IPS-18a (cell line): ENCODE measurements around the gene HLX.
A peak's percentile ranks its signal among the peaks of the same experiment; 100 is the strongest.

Experiments
- H3K27ac ChIP-seq: one replicate; pipeline ENCODE4 v1.5.1; 2013; ENCODE audit warnings: low read length
- H3K27me3 ChIP-seq: one replicate; pipeline ENCODE4 v1.6.1; 2013; ENCODE audit warnings: mild to moderate bottlenecking, low read length; ENCODE audit not compliant: control insufficient read depth, insufficient read depth
- H3K36me3 ChIP-seq: one replicate; pipeline ENCODE4 v1.6.1; 2013; ENCODE audit warnings: low read depth, low read length; ENCODE audit not compliant: control insufficient read depth
- H3K4me1 ChIP-seq: one replicate; pipeline ENCODE4 v1.6.1; 2013; ENCODE audit warnings: low read depth, low read length; ENCODE audit not compliant: control insufficient read depth
- H3K4me3 ChIP-seq: one replicate; pipeline ENCODE4 v1.5.1; 2013; ENCODE audit warnings: low read length
- H3K9ac ChIP-seq: one replicate; pipeline ENCODE4 v1.6.1; 2013; ENCODE audit warnings: mild to moderate bottlenecking, low read length, moderate library complexity
- H3K9me3 ChIP-seq: one replicate; pipeline ENCODE4 v1.6.1; 2013; ENCODE audit warnings: low read depth, low read length; ENCODE audit not compliant: control insufficient read depth

HLX gene

DNA sequence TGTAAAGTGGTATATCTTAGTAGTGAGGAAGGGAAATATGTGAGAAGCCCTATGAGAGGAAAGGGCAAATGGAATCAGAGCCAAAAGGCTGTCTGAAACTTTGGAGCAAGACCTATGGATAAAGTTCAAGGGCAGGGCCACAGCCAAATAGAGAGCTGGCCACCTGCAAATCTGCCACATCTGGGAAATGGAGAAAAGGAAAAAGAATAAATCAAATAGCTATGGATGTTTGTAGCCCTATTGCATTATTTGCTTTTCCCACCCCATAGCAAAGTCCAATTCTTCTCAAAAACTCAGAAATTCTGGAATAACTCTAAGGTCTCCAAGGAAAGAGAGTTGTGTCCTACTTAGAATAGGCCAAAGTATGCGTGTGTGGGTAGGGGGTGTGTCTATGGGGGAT lies 4.0 kb upstream of the HLX start:
- peaks cover 71% of the 10 kb centered on the region for H3K27me3 ChIP-seq
- no peak overlapping the region for H3K27ac ChIP-seq
- no peaks in the 10 kb centered on the region for H3K9me3 ChIP-seq
- no peaks in the 10 kb centered on the region for H3K36me3 ChIP-seq
- no peak overlapping the region for H3K9ac ChIP-seq
- H3K4me3 ChIP-seq, result no peak overlapping the region
- H3K4me1 ChIP-seq, result peaks cover 18% of the 10 kb centered on the region

DNA sequence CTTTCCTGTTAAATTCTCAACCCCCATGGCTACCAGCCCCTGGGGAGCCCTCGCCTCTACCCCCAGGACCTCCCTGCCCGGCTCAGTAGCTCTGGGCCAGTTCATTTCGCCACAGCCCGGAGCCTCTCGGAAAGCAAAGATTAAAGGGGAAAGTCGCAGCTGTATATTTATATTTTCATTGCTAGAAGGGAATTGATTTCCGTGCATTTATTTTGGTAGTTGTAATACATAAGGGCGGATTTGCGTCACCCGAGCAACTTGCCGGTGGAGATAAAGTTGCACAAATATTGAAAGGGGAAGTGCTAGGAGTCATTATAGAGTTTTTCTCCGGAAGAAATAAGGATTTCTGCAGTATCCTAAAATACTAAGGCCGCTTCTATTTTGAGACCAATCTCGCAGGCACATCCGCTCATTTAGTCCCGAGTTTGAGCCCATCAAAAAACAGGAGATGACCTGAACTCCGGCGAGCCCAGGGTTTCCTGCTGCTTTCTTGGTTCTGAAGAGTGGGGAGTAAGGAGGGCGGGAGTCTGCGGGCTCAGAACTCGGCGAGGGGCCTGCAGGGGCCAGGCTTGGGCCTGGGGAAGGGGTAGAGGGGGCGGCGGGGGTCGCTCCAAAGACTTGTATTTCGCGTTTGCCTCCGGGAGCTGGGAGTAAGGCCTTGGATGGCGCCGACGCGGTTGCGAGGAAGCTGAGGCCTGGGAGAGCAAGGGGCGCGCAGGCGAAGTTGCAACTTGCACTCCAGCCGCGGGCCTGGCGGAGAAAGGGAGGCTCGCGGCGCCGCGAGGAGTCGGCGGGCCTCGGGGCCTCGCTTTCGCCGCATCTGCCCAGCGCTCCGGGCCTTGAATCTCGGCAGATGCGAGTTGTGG lies 2.5 kb upstream of the HLX start:
- Histone ChIP-seq H3K27ac (no peak overlapping the region), H3K4me3 (peak overlapping the region; percentile 83), H3K27me3 (peaks cover 86% of the 10 kb centered on the region), H3K9me3 (no peaks in the 10 kb centered on the region), H3K36me3 (no peaks in the 10 kb centered on the region), H3K4me1 (peaks cover 30% of the 10 kb centered on the region), H3K9ac (no peak overlapping the region)

DNA sequence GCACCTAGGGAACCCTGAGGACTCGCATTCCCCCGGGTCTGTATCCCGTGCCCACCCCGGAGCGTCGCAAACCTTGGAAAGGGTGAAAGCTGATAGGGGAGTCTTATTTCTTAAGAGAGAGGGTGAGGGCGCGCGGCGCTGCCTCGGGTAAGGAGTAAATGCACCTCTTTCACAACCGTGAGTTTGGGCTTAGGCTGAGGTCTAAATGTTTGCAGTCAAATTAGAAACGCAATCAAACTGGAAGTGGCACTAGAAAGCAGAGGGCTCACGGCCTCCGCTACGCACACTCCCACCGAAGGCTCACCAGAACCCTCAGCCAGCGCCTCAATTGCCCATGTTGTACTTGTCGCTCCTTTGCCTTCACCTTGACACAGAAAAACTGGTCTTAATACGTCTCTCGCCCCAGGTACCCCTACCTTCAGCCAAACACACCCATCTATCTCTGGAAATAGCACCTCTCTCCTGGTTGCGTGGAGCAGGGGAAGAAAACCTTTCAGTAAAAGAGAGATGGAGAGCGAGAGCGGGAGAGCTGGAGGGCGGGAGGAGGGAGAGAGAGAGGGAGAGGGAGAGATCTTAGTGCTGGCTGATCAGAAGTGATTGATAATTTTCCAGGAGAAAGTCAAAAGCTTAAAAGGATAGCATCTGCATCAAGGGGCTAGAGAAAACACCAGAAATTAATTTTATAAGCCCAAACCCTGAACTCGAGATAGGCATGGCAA lies 1.7 kb upstream of the HLX start:
- H3K36me3 ChIP-seq, result no peaks in the 10 kb centered on the region
- no peak overlapping the region for H3K9ac ChIP-seq
- H3K27me3 ChIP-seq, result peaks cover 93% of the 10 kb centered on the region
- no peaks in the 10 kb centered on the region for H3K9me3 ChIP-seq
- H3K27ac ChIP-seq, result no peak overlapping the region
- peak overlapping the region; percentile 83 for H3K4me3 ChIP-seq
- H3K4me1 ChIP-seq, result peaks cover 37% of the 10 kb centered on the region

DNA sequence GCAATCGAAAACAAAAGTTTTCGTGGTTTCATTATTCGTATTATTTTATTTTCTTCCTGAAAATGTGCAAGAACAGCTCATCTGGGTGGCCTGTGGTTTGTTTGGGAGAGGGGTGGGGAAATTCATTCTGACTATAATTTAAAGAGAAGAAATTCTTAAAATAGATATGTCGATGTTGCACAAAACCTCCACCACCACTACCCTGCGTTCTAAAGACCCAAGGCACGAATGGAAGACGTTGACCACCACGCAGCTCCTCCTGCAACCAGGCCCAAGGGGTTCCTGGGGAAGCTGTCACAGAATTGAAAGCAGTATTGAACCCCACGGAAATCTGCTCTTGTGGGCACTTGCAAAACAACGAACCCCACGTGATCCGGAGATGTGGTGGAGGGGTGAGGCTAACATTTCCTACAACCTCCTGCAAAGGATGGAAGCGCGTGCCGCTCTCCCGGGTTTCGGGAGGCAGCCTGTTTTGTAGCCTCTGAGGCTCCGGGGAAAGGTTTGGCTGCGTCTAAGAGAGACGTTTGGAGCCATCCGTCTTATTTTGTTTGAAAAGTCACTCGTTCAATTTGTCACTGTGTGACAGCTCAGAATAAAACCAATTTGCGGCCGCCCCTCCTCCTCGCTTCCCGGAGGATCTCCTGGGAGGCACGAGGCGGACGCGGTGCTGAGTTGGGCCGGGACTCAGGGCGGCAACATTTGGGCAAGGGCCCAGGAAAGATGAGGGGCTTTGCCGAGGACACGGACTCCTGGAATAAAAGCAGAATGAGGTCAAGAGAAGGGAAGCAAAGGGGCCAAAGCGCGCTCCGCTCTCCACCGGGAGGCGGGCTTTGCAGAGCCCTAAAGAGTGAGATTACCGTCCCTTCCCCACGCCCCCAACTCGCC lies 810 bp upstream of the HLX start:
- Histone ChIP-seq H3K9ac (no peak overlapping the region), H3K27ac (no peak overlapping the region), H3K4me1 (peaks cover 39% of the 10 kb centered on the region), H3K27me3 (peaks cover 96% of the 10 kb centered on the region), H3K4me3 (peak overlapping the region; percentile 83), H3K9me3 (no peaks in the 10 kb centered on the region), H3K36me3 (no peaks in the 10 kb centered on the region)

- peaks cover 100% of the 10 kb centered on the region for H3K27me3 ChIP-seq
- H3K9me3 ChIP-seq, result no peaks in the 10 kb centered on the region
- H3K4me3 ChIP-seq, result peak overlapping the region; percentile 83
- H3K9ac ChIP-seq, result no peak overlapping the region
- no peaks in the 10 kb centered on the region for H3K36me3 ChIP-seq
- H3K27ac ChIP-seq, result no peak overlapping the region
- H3K4me1 ChIP-seq, result peaks cover 45% of the 10 kb centered on the region
Measured at GRCh38 chr1:220879509-220880361, 492 bp downstream of the HLX start.

DNA sequence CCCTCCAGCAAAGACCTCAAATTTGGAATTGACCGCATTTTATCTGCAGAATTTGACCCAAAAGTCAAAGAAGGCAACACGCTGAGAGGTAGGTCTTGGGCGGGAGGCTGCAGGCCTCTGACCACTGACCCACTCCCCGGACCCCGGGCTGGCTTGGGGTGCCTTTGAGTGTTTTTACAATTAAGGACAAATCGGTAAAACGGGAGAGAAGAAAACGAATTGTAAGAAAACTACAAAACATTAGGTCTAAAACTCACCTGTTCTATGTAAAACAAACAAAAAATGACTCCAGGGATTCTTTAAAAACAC lies 1.1 kb downstream of the HLX start:
- H3K36me3 ChIP-seq, result no peaks in the 10 kb centered on the region
- no peaks in the 10 kb centered on the region for H3K9me3 ChIP-seq
- no peak overlapping the region for H3K9ac ChIP-seq
- H3K27ac ChIP-seq, result no peak overlapping the region
- peaks cover 49% of the 10 kb centered on the region for H3K4me1 ChIP-seq
- H3K4me3 ChIP-seq, result peak overlapping the region; percentile 83
- H3K27me3 ChIP-seq, result peaks cover 100% of the 10 kb centered on the region

DNA sequence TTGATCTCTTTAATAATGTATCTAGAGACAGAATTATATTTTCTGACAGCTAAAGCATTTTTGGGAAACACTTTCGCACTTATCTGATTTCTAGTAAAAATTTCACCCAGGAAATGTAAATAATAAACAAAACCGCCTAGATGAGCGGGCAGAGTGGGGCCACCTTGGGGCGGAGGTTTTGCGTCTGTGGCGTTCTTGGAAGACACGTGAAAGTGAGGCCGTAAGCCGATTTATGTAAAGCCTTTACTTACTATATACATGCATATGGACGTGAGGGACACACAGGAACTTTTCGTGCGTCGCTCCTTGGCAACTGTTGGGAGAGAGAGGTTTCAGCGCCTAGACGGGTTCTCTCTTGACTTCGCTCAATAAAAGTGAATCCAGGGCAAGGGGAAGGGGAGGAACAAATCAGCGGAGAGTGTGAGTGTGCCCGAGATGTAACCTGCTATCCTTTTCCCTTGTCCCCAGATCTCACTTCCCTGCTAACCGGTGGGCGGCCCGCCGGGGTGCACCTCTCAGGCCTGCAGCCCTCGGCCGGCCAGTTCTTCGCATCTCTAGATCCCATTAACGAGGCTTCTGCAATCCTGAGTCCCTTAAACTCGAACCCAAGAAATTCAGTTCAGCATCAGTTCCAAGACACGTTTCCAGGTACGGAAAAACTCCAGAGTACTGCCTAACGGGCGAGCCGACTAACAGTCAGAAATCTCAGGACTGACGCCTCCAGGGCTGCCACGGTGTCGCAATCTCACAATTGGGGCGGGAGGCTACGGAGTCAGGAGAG lies 1.7 kb downstream of the HLX start:
- peak overlapping the region; percentile 16 for H3K4me3 ChIP-seq
- peaks cover 48% of the 10 kb centered on the region for H3K4me1 ChIP-seq
- no peak overlapping the region for H3K27ac ChIP-seq
- H3K36me3 ChIP-seq, result no peaks in the 10 kb centered on the region
- no peaks in the 10 kb centered on the region for H3K9me3 ChIP-seq
- H3K9ac ChIP-seq, result no peak overlapping the region
- H3K27me3 ChIP-seq, result peaks cover 100% of the 10 kb centered on the region

DNA sequence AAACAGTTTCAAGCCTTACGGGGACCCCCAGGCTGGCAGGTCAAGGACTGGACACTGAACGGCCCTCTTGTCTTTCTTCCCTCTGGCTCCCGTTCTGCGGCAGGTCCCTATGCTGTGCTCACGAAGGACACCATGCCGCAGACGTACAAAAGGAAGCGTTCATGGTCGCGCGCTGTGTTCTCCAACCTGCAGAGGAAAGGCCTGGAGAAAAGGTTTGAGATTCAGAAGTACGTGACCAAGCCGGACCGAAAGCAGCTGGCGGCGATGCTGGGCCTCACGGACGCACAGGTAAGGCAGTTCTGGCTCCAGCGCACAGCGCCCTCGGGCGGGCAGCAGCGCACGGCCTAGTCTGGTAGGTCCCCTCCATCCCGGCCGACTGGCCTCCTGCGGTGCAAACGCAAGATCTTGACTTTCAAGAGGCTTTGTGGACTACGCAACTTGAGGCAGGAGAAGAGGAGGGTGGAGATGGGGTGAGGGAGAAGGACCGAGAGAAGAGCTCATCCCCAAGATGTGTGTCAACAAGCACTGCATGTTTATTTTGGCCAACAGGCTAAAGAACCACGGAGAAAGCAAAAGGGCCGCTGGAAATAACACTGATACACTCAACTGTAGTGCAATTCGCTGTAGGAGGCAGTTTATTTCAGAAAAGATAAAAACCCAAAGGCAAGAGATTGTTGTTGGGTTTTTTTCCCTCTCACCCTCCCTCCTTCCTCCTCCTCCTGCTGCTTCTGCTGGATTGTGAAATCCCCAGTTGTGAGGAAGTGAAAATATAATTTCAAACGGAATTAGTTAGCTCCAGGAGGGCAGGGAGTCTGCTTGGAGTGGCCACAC lies 3.0 kb downstream of the HLX start:
- Histone ChIP-seq H3K9ac (no peak overlapping the region), H3K27me3 (peaks cover 100% of the 10 kb centered on the region), H3K27ac (no peak overlapping the region), H3K36me3 (no peaks in the 10 kb centered on the region), H3K9me3 (no peaks in the 10 kb centered on the region), H3K4me1 (peaks cover 40% of the 10 kb centered on the region), H3K4me3 (peak overlapping the region; percentile 12)

- Histone ChIP-seq H3K9ac (no peak overlapping the region), H3K27me3 (peaks cover 100% of the 10 kb centered on the region), H3K36me3 (no peaks in the 10 kb centered on the region), H3K27ac (no peak overlapping the region), H3K4me3 (peak overlapping the region; percentile 35), H3K4me1 (peaks cover 36% of the 10 kb centered on the region), H3K9me3 (no peaks in the 10 kb centered on the region)
Measured at GRCh38 chr1:220884109-220884980, 5.1 kb downstream of the HLX start.
